Posterior cingulate gyrus (tissue), 11 donors: Measurements from ENCODE around the gene NLN.
"Not testable (repeated sequence)": the region's sequence is repeated elsewhere in the genome, so short reads cannot be mapped to it uniquely, and the experiment has no call there.

Experiments
- DNase-seq, 10 donors: peaks; one replicate each; pipeline versions ENCODE4 v3.0.0 to v3.0.0-alpha.2; 2020 to 2021; ENCODE audit warnings: mixed read lengths in 3 of 10
- intact Hi-C: fragments of 100-400 bp; cut with DNase I; formaldehyde crosslinking; loops from one replicate; pipeline ENCODE4 v1.15.1; 2023

The NLN gene

DNA sequence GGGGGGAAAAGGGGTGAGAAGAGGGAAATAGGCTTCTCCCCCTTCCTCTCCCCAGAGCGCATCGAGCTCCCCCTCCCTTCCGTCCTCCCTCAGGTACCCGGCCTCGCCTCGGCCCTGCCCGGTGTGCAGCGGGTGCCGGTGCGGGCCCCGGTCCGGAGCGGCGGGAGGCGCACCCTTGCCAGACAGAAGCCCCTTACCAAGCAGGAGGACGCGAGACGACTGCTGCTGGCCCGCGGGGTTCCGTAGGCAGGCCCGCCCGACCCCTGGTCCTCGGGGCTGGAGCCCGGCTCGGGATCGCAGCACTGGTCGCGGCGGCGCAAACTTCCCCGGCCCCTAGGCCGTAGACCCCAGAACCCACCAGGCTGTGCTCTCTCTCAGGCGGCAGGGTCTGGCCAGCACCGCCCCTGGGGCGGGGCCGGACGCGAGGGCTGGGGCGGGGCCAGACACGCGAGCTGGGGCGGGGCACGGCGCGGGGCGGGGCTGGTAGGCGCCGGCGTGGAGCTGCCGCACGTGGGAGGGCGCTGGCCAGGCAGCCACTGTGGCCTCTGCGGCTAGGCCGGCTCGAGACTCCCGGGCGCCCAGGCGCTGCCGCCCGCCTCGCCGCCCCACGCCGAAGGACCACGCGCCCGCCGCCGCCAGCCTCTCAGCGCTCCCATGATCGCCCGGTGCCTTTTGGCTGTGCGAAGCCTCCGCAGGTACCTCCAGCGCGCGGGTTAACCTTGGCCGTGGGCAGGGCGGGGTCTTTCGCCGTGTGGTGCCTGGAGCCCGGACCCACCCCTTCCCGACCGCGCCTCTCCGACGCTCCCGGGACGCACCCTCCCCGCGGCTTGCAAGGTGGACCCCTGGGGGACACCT is at the start of gene NLN, which contains the start of gene SGTB:
Gene NLN (plus strand): TSS at position 486 of the 855 bp plus-strand sequence. CDS start 169 bp downstream, at position 655.
Gene SGTB (minus strand): TSS at position 390 of the 855 bp plus-strand sequence. CDS start 1,302 bp downstream, outside the sequence.
- DNase-seq, result peak; percentile 84 to 99 (median 90)
- intact Hi-C loops, result loop anchor here (2.0 to 5.0 kb wide), 2 partner anchors 97 to 205 kb away; partner anchors contain the start of genes ERBIN, SHLD3, TRAPPC13 and TRIM23

DNA sequence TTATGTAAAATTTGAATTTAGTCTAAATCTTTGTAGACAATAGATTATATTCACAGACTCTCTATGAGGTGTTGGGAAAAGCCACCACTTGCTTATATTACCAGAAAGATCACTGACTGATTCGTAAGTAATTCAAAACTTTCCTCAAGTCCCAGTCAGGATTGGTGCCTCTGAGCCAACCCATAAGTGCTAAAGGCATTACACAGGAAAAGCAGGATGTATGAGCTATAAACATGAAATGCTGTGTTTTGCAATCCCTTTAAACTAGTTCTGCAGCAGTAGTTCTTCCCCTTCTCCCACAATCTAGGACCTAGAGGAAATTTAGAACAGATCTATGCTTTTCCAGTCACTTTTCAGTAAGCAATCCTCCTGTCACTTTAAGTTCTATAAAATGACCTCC is 49.2 kb upstream of the NLN start:
- no peak for DNase-seq
- intact Hi-C loops, result no loop called here

DNA sequence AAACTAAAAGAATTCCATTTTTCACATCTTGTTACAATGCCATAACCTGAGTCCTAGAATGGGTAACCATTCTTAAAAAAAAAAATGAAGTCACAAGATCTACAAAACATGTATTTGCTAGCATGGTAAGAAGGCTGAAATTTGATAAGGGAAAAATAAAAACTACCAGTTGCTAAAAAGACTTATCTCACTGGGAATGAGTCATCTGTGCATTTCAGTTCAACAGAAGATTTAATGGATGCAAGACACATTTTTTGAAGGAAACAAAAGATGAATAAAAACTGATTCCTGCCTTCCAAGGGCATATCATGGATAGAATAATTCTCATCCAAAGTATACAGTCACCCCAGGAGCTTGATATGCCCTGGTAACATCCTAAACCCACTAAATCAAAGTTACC is 47.3 kb upstream of the NLN start:
- DNase-seq, result no peak
- intact Hi-C loops, result no loop called here

DNA sequence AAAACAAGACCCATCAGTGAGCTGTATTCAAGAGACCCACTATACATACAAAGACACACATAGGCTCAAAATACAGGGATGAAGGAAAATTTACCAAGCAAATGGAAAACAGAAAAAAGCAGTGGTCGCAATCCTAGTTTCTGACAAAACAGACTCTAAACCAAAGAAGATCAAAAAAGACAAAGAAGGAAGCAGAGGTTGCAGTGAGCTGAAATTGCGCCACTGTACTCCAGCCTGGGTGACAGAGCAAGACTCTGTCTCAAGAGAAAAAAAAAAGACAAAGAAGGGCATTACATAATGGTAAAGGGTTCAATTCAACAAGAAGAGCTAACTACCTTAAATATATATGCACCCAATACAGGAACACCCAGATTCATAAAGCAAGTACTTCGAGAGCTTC is 45.9 kb upstream of the NLN start:
- DNase-seq, intact Hi-C loops: not testable (repeated sequence)

DNA sequence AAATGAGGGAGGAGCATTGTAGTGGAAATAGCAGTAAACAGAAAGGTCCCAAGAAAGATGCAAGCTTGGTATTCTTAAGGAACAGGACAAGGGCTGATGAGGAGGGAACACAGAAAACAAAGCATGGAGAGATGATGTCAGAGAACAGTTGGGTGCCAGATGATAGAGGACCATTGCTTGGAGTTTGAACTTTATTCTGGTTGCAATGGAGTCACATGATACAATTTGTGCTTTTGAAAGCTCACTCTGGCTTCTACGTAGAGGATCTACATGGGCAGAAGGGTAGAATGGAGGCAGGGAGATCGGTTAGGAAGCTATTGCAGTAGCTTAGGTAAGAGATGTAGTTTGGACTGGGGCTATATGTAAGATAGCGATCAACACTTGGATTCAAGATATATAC is 39.9 kb upstream of the NLN start:
- DNase-seq, result no peak
- intact Hi-C loops, result no loop called here

DNA sequence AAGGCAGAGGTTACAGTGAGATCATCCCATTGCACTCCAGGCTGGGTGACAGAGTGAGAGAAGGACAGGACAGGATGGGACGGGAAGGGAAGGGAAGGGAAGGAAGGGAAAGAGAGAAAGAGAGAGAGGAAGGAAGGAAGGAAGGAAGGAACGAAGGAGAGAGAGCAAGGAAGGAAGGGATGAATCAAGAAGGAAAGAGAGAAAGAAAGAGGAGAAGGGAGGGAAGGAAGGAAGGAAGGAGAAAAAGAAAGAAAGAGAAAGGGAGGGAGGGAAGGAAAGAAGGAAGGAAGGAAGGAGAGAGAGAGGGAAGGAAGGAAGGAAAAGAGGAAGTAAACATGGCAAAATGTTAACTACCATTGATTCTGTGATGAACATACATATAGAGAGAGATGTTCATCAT is 28.9 kb upstream of the NLN start:
- no peak for DNase-seq
- intact Hi-C loops, result no loop called here

DNA sequence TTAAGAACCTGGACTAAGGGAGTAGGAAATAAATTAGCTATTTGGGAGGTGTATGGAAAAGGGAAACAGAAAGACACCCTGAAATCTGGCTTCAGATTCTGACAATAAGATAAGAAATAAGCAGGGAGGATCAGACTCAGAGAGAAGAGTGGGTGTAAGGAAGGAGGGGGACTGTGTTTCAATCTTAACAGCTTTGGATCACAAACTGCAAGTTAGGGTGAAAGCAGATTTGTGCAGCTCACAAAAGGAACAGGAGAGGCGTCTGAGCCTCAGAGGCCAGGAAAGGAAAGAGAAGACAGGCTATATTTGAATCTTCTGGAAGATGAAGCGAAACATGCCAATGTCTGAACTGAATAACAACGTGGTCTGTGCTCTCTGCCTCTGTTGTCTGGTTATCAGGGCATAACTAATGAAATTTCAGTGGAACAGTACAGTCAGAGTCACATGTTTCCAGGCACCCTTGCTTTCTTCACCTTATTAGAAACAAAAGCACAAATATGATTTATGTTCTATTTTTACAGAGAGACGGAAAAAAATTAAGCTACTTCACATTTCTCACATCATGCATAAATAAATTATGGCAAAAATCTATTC is 26.7 kb upstream of the NLN start:
- intact Hi-C loops, result no loop called here

DNA sequence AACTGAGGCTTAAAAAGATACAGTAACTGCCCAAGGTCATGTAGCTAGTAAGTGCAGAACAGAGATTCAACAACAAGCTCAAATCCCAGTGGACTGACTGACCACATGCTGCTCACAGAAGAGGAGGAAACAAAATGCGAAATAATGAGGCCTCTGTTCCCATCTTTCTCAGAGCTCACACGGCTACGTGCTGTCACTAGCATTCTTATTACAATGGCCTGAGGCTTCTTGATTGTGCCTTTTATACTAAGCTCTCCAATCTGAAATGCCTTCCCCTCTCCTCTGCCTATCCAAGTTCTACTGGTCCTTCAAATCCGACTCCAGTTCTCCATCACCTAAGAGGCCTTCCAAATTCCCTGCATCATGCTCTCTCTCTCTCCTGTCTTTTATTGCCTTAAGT is 26.1 kb upstream of the NLN start:
- peak in 2 of 10 donors; percentile 20 to 26 for DNase-seq
- intact Hi-C loops, result no loop called here

More for the DNA sequence above, 26.7 kb upstream of the NLN start:
- DNase-seq, result no peak

DNA sequence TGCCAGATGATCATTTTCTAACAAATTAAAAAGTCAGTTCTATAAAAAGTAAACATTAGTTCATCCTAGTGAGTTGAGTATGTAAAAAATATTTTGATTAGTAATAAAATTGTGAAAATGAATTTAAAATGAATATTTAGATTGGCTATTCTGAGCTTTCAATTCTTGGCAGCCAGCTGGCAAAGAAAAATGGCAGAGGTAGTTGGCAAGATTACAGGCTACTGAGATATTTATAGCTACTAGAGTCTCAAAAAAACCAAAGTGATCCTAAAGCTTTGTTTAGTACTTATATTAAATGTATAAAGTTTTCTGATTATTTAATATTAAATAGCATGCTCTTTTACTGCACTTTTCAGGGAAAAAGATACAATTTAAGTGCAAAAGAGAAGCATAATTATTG is 25.1 kb upstream of the NLN start:
- intact Hi-C loops, result no loop called here

DNA sequence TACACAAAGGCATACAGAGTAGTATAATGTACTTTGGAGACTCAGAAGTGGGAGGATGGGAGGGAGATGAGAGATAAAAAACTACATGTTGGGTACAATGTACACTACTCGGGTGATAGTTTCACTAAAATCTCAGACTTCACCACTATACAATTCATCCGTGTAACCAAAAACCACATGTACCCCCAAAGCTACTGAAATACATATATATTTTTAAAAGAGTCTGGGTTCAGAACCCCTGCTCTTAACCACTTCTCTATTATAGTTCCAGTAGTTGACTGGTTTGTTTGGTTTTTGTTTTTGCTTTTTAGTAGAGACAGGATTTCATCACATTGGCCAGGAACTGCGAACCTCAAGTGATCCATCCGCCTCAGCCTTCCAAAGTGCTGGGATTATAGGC is 22.7 kb upstream of the NLN start:
- DNase-seq, result no peak
- intact Hi-C loops, result no loop called here

More for the DNA sequence above, 25.1 kb upstream of the NLN start:
- DNase-seq, result no peak

DNA sequence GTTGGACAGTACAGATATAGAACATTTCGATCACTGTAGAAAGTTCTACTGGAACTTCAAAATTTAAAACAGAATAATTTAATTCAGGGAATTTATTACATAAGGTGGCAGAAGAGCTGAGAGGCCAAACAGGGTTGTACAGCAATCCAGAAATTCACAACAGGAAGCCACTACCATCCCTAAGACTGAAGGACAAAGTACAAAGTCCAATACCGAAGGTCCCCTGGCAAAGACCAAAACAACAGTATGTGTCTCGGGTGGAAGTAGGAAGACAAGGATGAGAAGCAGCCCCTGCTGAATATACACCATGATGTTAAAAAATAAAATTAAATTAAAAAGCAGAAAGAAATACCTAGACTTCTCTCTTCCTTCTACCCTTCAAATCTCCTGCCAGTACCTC is 20.0 kb upstream of the NLN start:
- no peak for DNase-seq
- intact Hi-C loops, result no loop called here

DNA sequence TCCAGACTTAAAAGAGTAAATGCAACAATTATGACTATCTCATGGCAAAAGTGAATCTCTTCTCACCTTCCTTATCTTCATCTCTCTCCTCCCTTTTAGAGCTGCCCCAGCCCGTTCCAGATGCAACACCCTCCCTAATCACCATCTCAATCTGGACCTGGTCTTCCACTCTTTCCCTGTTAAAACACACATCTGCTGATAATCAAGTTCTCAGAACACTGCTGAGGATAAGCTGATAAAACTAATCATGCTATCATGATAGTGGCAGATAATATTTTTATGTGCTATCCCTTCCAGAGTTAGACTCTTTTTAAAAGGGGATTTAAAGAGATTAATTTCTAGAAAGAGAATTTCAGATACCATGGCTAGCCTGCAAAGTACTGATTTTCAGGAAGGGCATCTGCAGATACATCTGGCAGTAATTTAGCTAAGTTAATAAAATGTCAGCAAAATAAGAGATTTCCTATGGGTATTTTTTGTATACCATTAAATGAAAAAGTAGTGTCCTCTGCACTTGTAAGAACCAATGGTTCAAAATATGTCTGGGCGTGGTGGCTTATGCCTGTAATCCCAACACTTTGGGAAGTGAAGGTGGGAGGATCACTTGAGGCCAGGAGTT is 17.3 kb upstream of the NLN start:
- DNase-seq, result no peak
- intact Hi-C loops, result no loop called here

DNA sequence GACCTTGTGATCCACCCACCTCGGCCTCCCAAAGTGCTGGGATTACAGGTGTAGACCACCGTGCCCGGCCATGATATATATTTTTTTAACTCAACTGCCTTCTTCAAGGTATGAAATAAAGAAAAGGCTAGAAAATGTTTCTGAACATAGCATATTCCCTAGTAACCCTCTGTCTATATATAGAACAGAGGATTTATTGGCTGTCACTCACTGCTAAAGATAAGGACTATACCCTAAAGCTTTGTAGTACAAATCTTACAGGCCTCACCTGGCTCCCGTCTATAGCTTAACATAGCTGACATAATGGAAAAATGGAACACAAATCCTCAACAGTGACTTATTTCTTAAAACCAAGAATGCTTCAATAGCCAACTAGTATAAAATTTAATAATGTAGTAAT is 14.3 kb upstream of the NLN start:
- intact Hi-C loops, result no loop called here
- no peak for DNase-seq

DNA sequence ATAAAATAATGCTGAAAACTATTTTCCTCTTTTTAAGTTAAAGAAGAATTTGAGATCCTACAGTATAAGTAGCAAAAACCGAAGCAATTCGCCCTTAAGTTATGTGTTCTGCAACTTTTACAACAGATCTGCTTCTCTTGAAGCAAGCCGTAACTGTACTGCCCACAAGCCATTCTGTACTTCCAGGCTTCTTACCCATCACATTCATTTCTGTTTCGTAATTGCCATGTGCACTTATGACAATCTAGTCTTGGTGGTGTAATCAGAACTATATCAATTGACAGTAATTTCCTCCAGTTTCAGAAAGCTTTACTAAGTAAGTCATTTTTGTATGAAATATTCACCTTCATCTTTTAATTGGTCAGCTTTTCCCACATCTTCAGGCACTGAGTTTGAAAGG is 13.9 kb upstream of the NLN start:
- intact Hi-C loops, result no loop called here
- DNase-seq, result no peak

DNA sequence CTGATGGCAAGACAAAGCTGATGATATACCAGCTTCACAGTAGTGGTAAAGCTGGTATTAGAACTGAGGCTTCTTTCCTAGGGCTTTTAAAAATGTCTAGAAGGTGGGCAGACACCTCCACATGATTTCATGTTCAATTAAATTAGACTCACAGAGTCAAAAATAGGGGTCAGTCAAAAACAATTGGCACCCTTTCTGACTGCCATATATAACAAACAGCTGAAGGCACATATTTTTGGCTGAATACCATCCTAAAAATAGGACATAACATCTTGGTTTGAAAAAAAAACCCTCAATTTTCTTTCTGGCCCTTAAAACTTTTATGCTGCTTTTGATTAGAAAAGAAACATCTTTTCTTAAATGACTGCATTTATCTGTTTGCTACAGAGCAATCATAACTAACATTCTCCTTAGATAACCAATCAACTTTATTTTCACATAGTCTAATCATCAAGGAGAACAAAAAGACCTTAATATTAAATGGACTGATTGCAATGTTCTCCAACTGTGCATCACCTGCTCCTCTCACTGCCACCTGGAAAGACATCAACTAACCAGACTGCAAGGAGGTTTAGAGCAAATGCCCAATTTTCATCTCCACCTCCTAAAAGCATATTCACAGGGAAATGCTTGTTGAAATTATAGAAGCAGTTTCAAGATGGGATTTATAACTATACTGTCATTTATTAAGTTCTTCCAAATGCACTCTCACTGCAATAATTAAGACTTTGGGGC is 3.3 kb upstream of the NLN start:
- intact Hi-C loops, result no loop called here
- no peak for DNase-seq

DNA sequence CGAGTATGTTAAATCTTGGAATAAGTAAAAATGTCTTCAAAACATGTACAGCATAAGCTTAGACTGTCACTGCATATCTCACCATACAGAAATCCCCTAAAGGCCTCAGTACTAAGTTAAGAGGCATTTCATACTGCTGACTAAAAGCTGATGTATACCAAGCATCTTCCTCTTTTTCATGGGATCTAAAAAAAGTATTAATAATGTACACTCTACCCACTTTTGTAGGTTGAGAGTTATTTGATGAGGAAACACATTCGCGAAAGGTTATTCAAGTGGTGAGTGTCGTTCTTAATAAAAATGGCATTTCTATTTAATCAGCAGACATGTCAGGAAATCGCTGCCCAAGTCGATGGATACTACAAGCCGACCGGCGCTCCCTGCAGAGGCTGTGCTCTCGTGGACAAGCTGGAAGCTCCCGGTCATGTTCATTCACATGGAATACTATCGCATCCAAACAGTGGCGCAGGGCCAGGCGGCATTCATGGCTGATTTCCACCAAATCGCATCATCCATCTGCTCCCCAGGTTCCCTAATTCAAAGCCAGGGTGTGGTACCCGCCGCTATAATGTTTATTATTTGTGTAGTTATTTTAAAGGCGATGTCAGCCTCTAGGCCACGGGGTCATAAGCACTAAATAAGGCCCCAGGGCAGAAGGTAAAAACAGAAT is 820 bp upstream of the NLN start:
- intact Hi-C loops, result loop anchor here (5.0 kb wide), 1 partner anchor 206 kb away; the partner anchor contains the start of gene ERBIN
- peak; percentile 30 to 93 (median 58) for DNase-seq

DNA sequence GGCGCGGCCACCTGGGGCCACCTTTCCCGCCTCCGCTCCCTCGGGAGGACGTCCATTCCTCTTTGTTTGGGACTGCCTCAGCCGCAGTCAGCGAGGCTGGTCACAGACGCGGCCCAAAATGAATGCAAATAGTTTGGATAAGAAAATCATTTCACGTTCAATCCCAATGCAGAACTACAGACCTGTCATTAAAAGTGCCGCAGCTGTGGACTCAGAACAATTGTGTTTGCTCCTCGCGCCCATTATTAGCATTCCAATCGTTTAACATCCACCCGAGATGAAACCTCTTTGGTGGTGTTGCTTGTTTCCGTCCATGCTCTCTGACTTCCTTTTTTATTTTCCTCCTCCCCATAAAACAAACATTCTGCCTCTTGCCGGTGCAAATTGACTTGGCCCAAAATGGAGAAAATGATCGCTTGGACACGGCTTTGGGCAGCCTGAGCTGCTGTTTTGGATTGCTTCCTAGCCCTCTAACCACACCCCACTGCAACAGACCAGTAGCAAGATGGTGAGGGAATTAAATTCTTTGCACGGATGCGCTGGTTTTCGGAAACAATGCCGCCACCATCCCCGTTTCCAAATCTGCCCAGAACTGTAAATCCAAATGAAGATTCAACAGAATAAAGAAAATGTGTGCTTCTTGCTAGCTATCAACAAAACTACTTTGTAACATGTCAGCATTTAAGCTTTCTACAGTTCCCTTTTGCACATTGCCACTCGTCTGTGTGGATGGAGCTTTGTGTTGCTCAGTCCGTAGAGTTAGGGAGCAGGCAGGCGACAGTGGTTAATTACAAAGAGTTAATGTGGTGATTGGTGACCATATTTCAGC is 784 bp downstream of the NLN start:
- DNase-seq, result peak in 7 of 10 donors; percentile 17 to 86 (median 35)
- intact Hi-C loops, result loop anchor here (2.0 to 5.0 kb wide), 2 partner anchors 98 to 205 kb away; partner anchors contain the start of genes ERBIN, SHLD3, TRAPPC13 and TRIM23

DNA sequence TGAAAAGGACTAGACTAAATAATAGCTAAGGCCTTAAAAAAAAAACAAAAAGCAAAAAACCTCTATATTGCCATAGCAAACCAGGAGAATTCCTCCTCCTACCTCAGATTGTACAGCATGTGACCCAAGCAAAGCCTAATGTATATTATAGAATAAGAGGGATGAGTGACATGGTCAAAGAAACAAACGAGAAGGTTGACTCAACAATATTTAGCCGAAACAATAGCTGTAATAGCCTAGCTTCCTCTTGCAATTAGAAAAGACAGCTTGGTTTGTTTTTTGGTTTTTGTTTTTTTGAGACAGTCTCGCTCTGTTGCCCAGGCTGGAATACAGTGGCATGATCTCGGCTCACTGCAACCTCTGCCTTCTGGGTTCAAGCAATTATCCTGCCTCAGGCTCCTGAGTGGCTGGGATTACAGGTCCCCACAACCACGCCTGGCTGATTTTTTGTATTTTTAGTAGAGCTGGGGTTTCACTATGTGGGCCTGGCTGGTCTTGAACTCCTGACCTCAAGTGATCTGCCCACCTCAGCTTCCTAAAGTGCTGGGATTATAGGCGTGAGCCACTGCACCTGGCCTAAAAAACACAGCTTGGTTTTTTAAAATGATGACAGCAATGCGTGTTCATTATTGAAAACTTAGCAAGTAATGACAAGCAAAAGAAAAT is 5.6 kb downstream of the NLN start:
- no peak for DNase-seq
- intact Hi-C loops, result no loop called here

DNA sequence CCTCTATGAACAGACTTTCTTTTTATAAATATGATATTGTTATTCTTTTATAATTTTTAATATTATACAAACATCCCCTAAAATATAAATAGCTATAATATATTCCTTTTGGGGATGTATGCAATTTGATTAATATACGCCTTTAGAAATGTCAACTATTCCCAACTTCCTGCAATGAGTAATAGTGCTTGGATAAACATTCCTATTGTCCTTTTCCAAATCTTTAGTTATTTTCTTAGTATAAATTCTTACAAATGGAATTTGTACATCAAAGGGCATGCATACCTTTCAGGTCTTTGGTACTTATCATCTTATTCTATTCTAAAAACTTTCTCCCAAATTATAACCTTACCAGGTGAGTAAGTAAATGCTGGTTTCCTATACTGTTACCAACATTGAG is 6.2 kb downstream of the NLN start:
- no peak for DNase-seq
- intact Hi-C loops, result no loop called here
